Activated T-cell treated with anti-CD3 and anti-CD28 coated beads, Interleukin-2, amount 50 U/mL, for 72 hours (primary cell): ENCODE measurements around the gene POU5F1. TPM values are rescaled to one million over a fixed set of nuclear protein-coding genes. Genes with fewer than 3 reads are reported as not detected.

ENCODE experiments used
- ATAC-seq, 2 donors: fragments of 150-1000 bp; cut with Tn5 transposase; replicated peaks in 1 of 2; 2 replicates each; pipeline ENCODE4 v1.10.0; 2021; ENCODE audit warnings: moderate library complexity in 2 of 2, mild to moderate bottlenecking in 1 of 2
- DNase-seq, 2 donors: peaks; one replicate each; pipeline ENCODE4 v3.0.0; 2021 to 2022; ENCODE audit warnings: mixed read lengths in 1 of 2
- H3K27ac Mint-ChIP-seq: one replicate; pipeline ENCODE4 v1.8.0; 2022; ENCODE audit warnings: mild to moderate bottlenecking, moderate library complexity, mixed read lengths
- H3K27me3 Mint-ChIP-seq: one replicate; pipeline ENCODE4 v1.8.0; 2022; ENCODE audit warnings: low read depth, mixed read lengths
- H3K36me3 Mint-ChIP-seq, 2 donors: one replicate each; pipeline ENCODE4 v1.8.0; 2022; ENCODE audit warnings: mixed read lengths in 2 of 2, mild to moderate bottlenecking in 1 of 2; ENCODE audit not compliant: insufficient read depth in 2 of 2
- H3K4me1 Mint-ChIP-seq: one replicate; pipeline ENCODE4 v1.8.0; 2022; ENCODE audit warnings: low read depth, mixed read lengths
- H3K4me3 Mint-ChIP-seq, 2 donors: one replicate each; pipeline ENCODE4 v1.8.0; 2022; ENCODE audit warnings: mild to moderate bottlenecking in 2 of 2, mixed read lengths in 2 of 2, moderate library complexity in 2 of 2
- H3K9me3 Mint-ChIP-seq, 2 donors: one replicate each; pipeline ENCODE4 v1.8.0; 2022; ENCODE audit warnings: mixed read lengths in 2 of 2
- total RNA-seq, 2 donors: library from RNA; stranded (reverse); gene quantifications; one replicate each; pipeline ENCODE4 v1.2.3, GENCODE V29; 2022

The POU5F1 gene
- total RNA-seq, 2 donors from 2014 or later, result 0.09 TPM; not detected in 1

GRCh38 chr6:31120151-31120915 is 50.1 kb downstream of the POU5F1 start, which contains the start of gene CDSN:
Gene CDSN, minus strand, starts transcription at chr6:31120446. Its CDS starts 27 bp downstream, at chr6:31120419.
- Mint-ChIP-seq H3K4me3 (no peak within 1 kb of the TSS), H3K27ac (no peak within 1 kb of the TSS), H3K36me3 (no peaks in the 10 kb centered on the region), H3K9me3 (no peaks in the 10 kb centered on the region), H3K4me1 (peaks cover 5% of the 10 kb centered on the region), H3K27me3 (no peaks in the 10 kb centered on the region)
- DNase-seq (no peak), ATAC-seq (no peak)

GRCh38 chr6:31118178-31118577 is 52.3 kb downstream of the POU5F1 start:
- H3K27me3 Mint-ChIP-seq, result no peaks in the 10 kb centered on the region
- DNase-seq (no peak), ATAC-seq (no peak)
- H3K4me1 Mint-ChIP-seq, result peaks cover 10% of the 10 kb centered on the region
- H3K36me3 Mint-ChIP-seq, result no peaks in the 10 kb centered on the region
- no peak overlapping the region for H3K4me3 Mint-ChIP-seq
- no peak overlapping the region for H3K27ac Mint-ChIP-seq
- H3K9me3 Mint-ChIP-seq, result no peaks in the 10 kb centered on the region

- ATAC-seq (no peak), DNase-seq (no peak)
- Mint-ChIP-seq H3K36me3 (no peaks in the 10 kb centered on the region), H3K4me1 (peaks cover 10% of the 10 kb centered on the region), H3K9me3 (no peaks in the 10 kb centered on the region), H3K4me3 (no peak overlapping the region), H3K27ac (no peak overlapping the region), H3K27me3 (no peaks in the 10 kb centered on the region)
These were observed 53.7 kb downstream of the POU5F1 start for GRCh38 chr6:31116661-31117385.

- Mint-ChIP-seq H3K4me3 (no peak overlapping the region), H3K9me3 (no peaks in the 10 kb centered on the region), H3K27ac (no peak overlapping the region), H3K4me1 (peaks cover 10% of the 10 kb centered on the region), H3K27me3 (no peaks in the 10 kb centered on the region), H3K36me3 (no peaks in the 10 kb centered on the region)
- DNase-seq (no peak), ATAC-seq (no peak)
These were observed 54.4 kb downstream of the POU5F1 start for GRCh38 chr6:31115941-31116560.

GRCh38 chr6:31114970-31115849 is 55.3 kb downstream of the POU5F1 start:
- H3K27ac Mint-ChIP-seq, result no peak overlapping the region

GRCh38 chr6:31114541-31114878 is 56.0 kb downstream of the POU5F1 start, which contains the start of gene PSORS1C1:
Gene PSORS1C1, plus strand, starts transcription at chr6:31114800. Its CDS starts 14,833 bp downstream, at chr6:31129633.
- no peaks in the 10 kb centered on the region for H3K9me3 Mint-ChIP-seq
- peaks cover 10% of the 10 kb centered on the region for H3K4me1 Mint-ChIP-seq

More at GRCh38 chr6:31114970-31115849, 55.3 kb downstream of the POU5F1 start:
- H3K27me3 Mint-ChIP-seq, result no peaks in the 10 kb centered on the region
- H3K9me3 Mint-ChIP-seq, result no peaks in the 10 kb centered on the region
- H3K4me3 Mint-ChIP-seq, result no peak overlapping the region
- no peaks in the 10 kb centered on the region for H3K36me3 Mint-ChIP-seq
- ATAC-seq (no peak), DNase-seq (no peak)
- H3K4me1 Mint-ChIP-seq, result peaks cover 10% of the 10 kb centered on the region

More at GRCh38 chr6:31114541-31114878, 56.0 kb downstream of the POU5F1 start, which contains the start of gene PSORS1C1:
- DNase-seq (no peak), ATAC-seq (no peak)
- Mint-ChIP-seq H3K4me3 (no peak within 1 kb of the TSS), H3K27me3 (peaks cover 7% of the 10 kb centered on the region), H3K36me3 (no peaks in the 10 kb centered on the region), H3K27ac (no peak within 1 kb of the TSS)

Other genes starting within 250 kb of the POU5F1 start
- gene SFTA2, start 238.5 kb downstream of the POU5F1 start, total RNA-seq, result under 1 TPM in 1 of 2 donors, not detected in 1; 0.31 TPM
- gene MUCL3, start 229.7 kb downstream of the POU5F1 start, total RNA-seq, result under 1 TPM in 1 of 2 donors, not detected in 1; 0.09 TPM
- not detected for gene MUC21, start 187.0 kb downstream of the POU5F1 start, total RNA-seq
- not detected for gene MUC22, start 160.2 kb downstream of the POU5F1 start, total RNA-seq
- not detected for gene C6orf15, start 58.1 kb downstream of the POU5F1 start, total RNA-seq
- gene PSORS1C1, start 55.9 kb downstream of the POU5F1 start, total RNA-seq, result under 1 TPM in 1 of 2 donors, not detected in 1; 0.67 TPM
- gene CDSN, start 50.2 kb downstream of the POU5F1 start, total RNA-seq, result not detected
- not detected for gene PSORS1C2, start 31.6 kb downstream of the POU5F1 start, total RNA-seq
- gene CCHCR1, start 12.9 kb downstream of the POU5F1 start, total RNA-seq, result 10 to 100 TPM; 47.5 to 64.2 TPM
- 10 to 100 TPM; 63.8 to 82.7 TPM for gene TCF19, start 12.1 kb downstream of the POU5F1 start, total RNA-seq
- 100 to 1,000 TPM; 781 to 974 TPM for gene HLA-C, start 101.4 kb upstream of the POU5F1 start, total RNA-seq
- gene HLA-B, start 186.5 kb upstream of the POU5F1 start, total RNA-seq, result 1,000 to 10,000 TPM; 3,527 to 3,556 TPM
- gene MICA, start 232.9 kb upstream of the POU5F1 start, total RNA-seq, result 1 to 10 TPM; 4.6 to 9.5 TPM